Fibroblast of lung (primary cell): ENCODE results near the gene OR5K2. TPM values are rescaled to one million over a fixed set of nuclear protein-coding genes. Genes with fewer than 3 reads are reported as not detected.

Experiments
- DNase-seq, 2 donors: peaks; one replicate each; pipeline versions ENCODE4 v3.0.0 to v3.0.0-alpha.2; 2010; ENCODE audit warnings: low read depth in 2 of 2
- H2AFZ ChIP-seq: 2 replicates; pipeline ENCODE4 v1.5.1; 2012; ENCODE audit warnings: low read length, control low read depth, inconsistent platforms
- H3K27ac ChIP-seq: 2 replicates; pipeline ENCODE4 v1.5.1; 2011; ENCODE audit warnings: low read length, control low read depth; ENCODE audit not compliant: insufficient read depth
- H3K27me3 ChIP-seq: 2 replicates; pipeline ENCODE4 v1.5.1; 2011; ENCODE audit warnings: mild to moderate bottlenecking, low read length; ENCODE audit not compliant: control insufficient read depth, insufficient read depth
- H3K36me3 ChIP-seq: 2 replicates; pipeline ENCODE4 v1.5.1; 2011; ENCODE audit warnings: low read length; ENCODE audit not compliant: control insufficient read depth, insufficient read depth
- H3K4me1 ChIP-seq: 2 replicates; pipeline ENCODE4 v1.5.1; 2011; ENCODE audit warnings: low read length; ENCODE audit not compliant: control insufficient read depth, insufficient read depth; ENCODE audit errors: extremely low read depth
- H3K4me2 ChIP-seq: 2 replicates; pipeline ENCODE4 v1.5.1; 2011; ENCODE audit warnings: low read length, control low read depth; ENCODE audit not compliant: insufficient read depth; ENCODE audit errors: extremely low read depth
- H3K4me3 ChIP-seq, 4 experiments: fragments of 200-600 bp in 1 of 4; sonication (generic) in 1 of 4; replicated peaks in 1 of 4; 2 replicates each; pipeline ENCODE4 v1.5.1; 2011 to 2016; ENCODE audit warnings: low read length in 4 of 4, low read depth in 3 of 4, mild to moderate bottlenecking in 3 of 4, control low read depth in 2 of 4, inconsistent platforms in 1 of 4, mixed read lengths in 1 of 4; ENCODE audit not compliant: insufficient read depth in 1 of 4; ENCODE audit errors: control extremely low read depth in 1 of 4
- H3K79me2 ChIP-seq: 2 replicates; pipeline ENCODE4 v1.5.1; 2012; ENCODE audit warnings: mild to moderate bottlenecking, low read length, inconsistent platforms; ENCODE audit not compliant: control insufficient read depth, insufficient read depth
- H3K9ac ChIP-seq: 2 replicates; pipeline ENCODE4 v1.5.1; 2011; ENCODE audit warnings: mild to moderate bottlenecking, low read length, control low read depth; ENCODE audit not compliant: insufficient read depth
- H3K9me3 ChIP-seq: 2 replicates; pipeline ENCODE4 v1.5.1; 2012; ENCODE audit warnings: low read depth, low read length; ENCODE audit not compliant: control insufficient read depth, insufficient read depth
- H4K20me1 ChIP-seq: 2 replicates; pipeline ENCODE4 v1.5.1; 2011; ENCODE audit warnings: low read length; ENCODE audit not compliant: control insufficient read depth, insufficient read depth; ENCODE audit errors: extremely low read depth
- EZH2 ChIP-seq: IDR thresholded peaks from 2 replicates; pipeline ENCODE4 v1.5.1; 2012; ENCODE audit warnings: low read length, control low read depth, mild to moderate bottlenecking; ENCODE audit errors: missing control alignments
- polyA plus RNA-seq, 2 donors: library from polyadenylated mRNA; depleted of rRNA in 1 of 2; stranded (reverse) in 1 of 2; unstranded in 1 of 2; fragments of >200 nt; gene quantifications; 2 replicates each; pipeline ENCODE4 v1.2.1, GENCODE V29; 2011 to 2012; ENCODE audit warnings: missing spikeins in 1 of 2
- total RNA-seq: library from RNA; depleted of rRNA; stranded (reverse); fragments of >200 nt; gene quantifications from 2 replicates; pipeline ENCODE4 v1.2.1, GENCODE V29; 2014
- TF ChIP-seq, protein P1 (sequence below), 2 donors: IDR thresholded peaks in 1 of 2; conservative IDR thresholded peaks in 1 of 2; 1 replicate in 1 of 2; 2 replicates in 1 of 2; pipeline ENCODE4 v1.5.1; 2011 to 2012; ENCODE audit warnings: low read length in 2 of 2, control low read depth in 1 of 2, inconsistent platforms in 1 of 2, low read depth in 1 of 2, mild to moderate bottlenecking in 1 of 2

OR5K2 gene
- total and polyA plus RNA-seq, 2 donors (not counting 1 experiment from before 2014, with no cell fraction given) = not detected

DNA sequence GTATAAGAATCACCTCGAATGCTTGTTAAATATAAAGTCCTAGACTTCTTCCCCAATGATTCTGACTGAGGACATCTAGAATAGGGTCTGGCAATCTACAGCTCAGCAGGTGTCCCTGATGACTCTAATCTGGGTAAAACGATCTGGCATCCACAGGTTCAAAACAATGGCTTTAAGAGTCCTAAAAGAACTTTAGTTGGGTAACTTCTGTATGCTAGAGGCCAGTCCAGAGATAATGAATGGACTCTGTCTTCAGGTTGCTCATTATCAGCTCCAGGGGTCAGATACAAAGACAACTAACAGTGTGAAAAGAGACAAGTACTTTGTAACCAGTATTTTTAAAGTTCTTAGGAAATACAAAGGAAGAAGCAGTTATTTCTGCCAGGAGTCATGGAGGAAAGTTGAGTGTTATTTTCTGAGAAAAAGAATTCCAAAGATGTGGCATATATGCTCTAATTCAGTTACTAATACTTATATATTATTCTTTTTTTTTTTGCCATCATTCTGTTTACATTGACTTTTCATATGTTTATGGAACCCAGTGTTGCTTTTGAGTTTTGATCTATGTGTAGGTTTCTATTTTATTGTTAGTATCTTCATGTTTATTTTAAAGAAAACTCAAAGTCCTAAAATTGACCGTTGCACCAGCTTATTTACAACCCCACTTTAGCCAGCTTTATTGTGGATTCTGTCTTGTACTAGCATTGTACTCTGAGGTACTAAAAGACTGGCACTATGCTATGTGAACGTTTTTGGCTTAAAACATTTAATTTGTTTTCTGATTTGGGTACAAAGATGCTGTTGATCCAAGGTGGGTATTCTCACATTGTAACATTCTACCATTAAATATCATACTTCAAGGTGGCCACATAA is 31.2 kb downstream of the OR5K2 start:
- H3K4me3 ChIP-seq = no peak overlapping the region
- no peaks in the 10 kb centered on the region for H3K9me3 ChIP-seq
- no peaks in the 10 kb centered on the region for H3K27me3 ChIP-seq
- TF ChIP-seq EZH2 = no peak
- TF ChIP-seq, protein P1, sequence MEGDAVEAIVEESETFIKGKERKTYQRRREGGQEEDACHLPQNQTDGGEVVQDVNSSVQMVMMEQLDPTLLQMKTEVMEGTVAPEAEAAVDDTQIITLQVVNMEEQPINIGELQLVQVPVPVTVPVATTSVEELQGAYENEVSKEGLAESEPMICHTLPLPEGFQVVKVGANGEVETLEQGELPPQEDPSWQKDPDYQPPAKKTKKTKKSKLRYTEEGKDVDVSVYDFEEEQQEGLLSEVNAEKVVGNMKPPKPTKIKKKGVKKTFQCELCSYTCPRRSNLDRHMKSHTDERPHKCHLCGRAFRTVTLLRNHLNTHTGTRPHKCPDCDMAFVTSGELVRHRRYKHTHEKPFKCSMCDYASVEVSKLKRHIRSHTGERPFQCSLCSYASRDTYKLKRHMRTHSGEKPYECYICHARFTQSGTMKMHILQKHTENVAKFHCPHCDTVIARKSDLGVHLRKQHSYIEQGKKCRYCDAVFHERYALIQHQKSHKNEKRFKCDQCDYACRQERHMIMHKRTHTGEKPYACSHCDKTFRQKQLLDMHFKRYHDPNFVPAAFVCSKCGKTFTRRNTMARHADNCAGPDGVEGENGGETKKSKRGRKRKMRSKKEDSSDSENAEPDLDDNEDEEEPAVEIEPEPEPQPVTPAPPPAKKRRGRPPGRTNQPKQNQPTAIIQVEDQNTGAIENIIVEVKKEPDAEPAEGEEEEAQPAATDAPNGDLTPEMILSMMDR (conservative IDR thresholded peaks at IDR 0.05 in 1 of 2, IDR thresholded peaks at IDR 0.05 in 1 of 2; ENCODE audit: low read depth in 1 of 2, low read length in 2 of 2) = no peak
- no peaks in the 10 kb centered on the region for H4K20me1 ChIP-seq
- no peaks in the 10 kb centered on the region for H3K79me2 ChIP-seq
- H3K9ac ChIP-seq = no peak overlapping the region
- H2AFZ ChIP-seq = no peak overlapping the region
- no peaks in the 10 kb centered on the region for H3K4me1 ChIP-seq
- H3K4me2 ChIP-seq = no peak overlapping the region
- DNase-seq = no peak
- H3K27ac ChIP-seq = no peak overlapping the region
- H3K36me3 ChIP-seq = no peaks in the 10 kb centered on the region

DNA sequence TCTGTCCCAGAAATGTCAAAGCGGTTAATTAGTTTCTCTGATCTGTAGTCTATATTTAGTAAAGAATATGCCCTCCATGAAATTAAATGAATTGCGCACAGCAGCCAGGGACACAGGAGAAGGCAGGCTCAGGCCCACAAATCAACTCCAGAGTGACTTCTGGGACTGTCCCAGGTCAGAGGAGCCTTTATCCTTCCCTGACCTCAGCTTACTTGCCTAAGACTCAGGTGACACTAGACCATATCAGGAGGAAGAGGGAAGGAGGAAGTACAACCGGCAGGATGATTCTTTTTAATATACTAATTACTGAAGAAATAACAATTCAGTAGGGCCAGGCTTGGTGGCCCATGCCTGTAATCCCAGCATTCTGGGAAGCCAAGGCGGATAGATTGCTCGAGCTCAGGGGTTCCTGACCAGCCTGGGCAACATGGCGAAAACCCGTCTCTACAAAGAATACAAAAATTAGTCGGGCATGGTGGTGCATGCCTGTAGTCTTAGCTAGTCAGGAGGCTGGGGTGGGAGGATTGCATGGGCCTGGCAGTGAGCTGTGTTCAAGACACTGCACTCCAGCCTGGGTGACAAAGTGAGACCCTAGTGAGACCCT is 32.5 kb downstream of the OR5K2 start:
- no peak overlapping the region for H3K27ac ChIP-seq
- TF ChIP-seq, protein P1 (conservative IDR thresholded peaks at IDR 0.05 in 1 of 2, IDR thresholded peaks at IDR 0.05 in 1 of 2; ENCODE audit: low read depth in 1 of 2, low read length in 2 of 2) = no peak
- TF ChIP-seq EZH2 = no peak
- no peaks in the 10 kb centered on the region for H3K9me3 ChIP-seq
- H3K9ac ChIP-seq = no peak overlapping the region
- H2AFZ ChIP-seq = no peak overlapping the region
- no peaks in the 10 kb centered on the region for H4K20me1 ChIP-seq
- no peaks in the 10 kb centered on the region for H3K4me1 ChIP-seq
- no peaks in the 10 kb centered on the region for H3K79me2 ChIP-seq
- no peaks in the 10 kb centered on the region for H3K27me3 ChIP-seq
- DNase-seq = no peak
- H3K36me3 ChIP-seq = no peaks in the 10 kb centered on the region
- no peak overlapping the region for H3K4me2 ChIP-seq
- H3K4me3 ChIP-seq = no peak overlapping the region

DNA sequence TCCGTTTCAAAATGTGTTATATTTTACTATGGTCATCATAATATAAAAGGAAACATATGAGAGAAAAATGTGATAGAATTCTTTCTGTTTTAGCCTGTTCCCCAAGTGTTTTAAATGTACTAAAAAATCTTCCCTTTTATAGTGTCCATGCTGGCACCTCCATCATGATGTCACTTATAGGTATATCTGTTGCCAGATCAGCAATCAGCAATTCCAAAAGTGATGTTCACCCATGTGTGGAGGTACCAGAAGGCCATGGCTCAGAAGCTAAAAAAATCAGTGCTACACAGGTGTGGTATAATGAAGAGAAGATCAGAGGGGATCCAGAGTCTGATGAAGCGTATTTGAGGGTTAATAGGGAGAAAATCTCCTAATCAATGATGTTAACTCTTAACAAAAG is 33.2 kb downstream of the OR5K2 start:
- Histone ChIP-seq H3K79me2 (no peaks in the 10 kb centered on the region), H3K9ac (no peak overlapping the region), H2AFZ (no peak overlapping the region), H3K36me3 (no peaks in the 10 kb centered on the region), H3K4me2 (no peak overlapping the region), H3K4me1 (no peaks in the 10 kb centered on the region), H3K9me3 (no peaks in the 10 kb centered on the region), H4K20me1 (no peaks in the 10 kb centered on the region), H3K4me3 (no peak overlapping the region), H3K27ac (no peak overlapping the region), H3K27me3 (no peaks in the 10 kb centered on the region)
- no peak for TF ChIP-seq EZH2
- TF ChIP-seq, protein P1 (conservative IDR thresholded peaks at IDR 0.05 in 1 of 2, IDR thresholded peaks at IDR 0.05 in 1 of 2; ENCODE audit: low read depth in 1 of 2, low read length in 2 of 2) = no peak
- no peak for DNase-seq
